ENCODE data around the gene ERC2. TPM values are rescaled to one million over a fixed set of nuclear protein-coding genes. Genes with fewer than 3 reads are reported as not detected.
A peak's percentile ranks its signal among the peaks of the same experiment; 100 is the strongest.

ERC2 gene
- total and polyA plus RNA-seq, 2 of the 13 experiments (the other 11 are each of a cell fraction or from before 2014, with no cell fraction given) = 0.16 to 0.22 TPM

GRCh38 chr3:56494679-56495322 is 26.5 kb upstream of the ERC2 start (continued):
- TF ChIP-seq PBX3 (CRISPR knock-in tag; IDR thresholded peaks at IDR 0.05; ENCODE audit: borderline replicate concordance) (peak; percentile 89; the same call in 1 of the 2 replicates), NFYB (CRISPR knock-in tag; IDR thresholded peaks at IDR 0.05) (peak; percentile 49), ZHX2 (IDR thresholded peaks at IDR 0.05; ENCODE audit: low read depth) (no peak), ZHX2 (CRISPR knock-in tag; IDR thresholded peaks at IDR 0.05; ENCODE audit: borderline replicate concordance) (no peak), MNT (IDR thresholded peaks at IDR 0.05) (no peak), IKZF1 (IDR thresholded peaks at IDR 0.05) (no peak), ZNF30 (CRISPR knock-in tag; IDR thresholded peaks at IDR 0.05) (no peak), ZNF598 (CRISPR knock-in tag; IDR thresholded peaks at IDR 0.05; ENCODE audit: borderline replicate concordance) (no peak), ATF3 (CRISPR knock-in tag; IDR thresholded peaks at IDR 0.05) (peak; percentile 66), ZNF343 (CRISPR knock-in tag; IDR thresholded peaks at IDR 0.05) (peak; percentile 69; the same call in 1 of the 2 replicates), JDP2 (CRISPR knock-in tag; IDR thresholded peaks at IDR 0.05; ENCODE audit: borderline replicate concordance) (peak; percentile 46; the same call in 1 of the 2 replicates), ZMYM2 (CRISPR knock-in tag; IDR thresholded peaks at IDR 0.05) (no peak), SRSF1 (optimal IDR thresholded peaks at IDR 0.05; ENCODE audit: low read depth, low read length) (no peak), HMG20A (CRISPR knock-in tag; IDR thresholded peaks at IDR 0.05; ENCODE audit: borderline replicate concordance) (peak; percentile 61; the same call in 1 of the 2 replicates), ZNF775 (CRISPR knock-in tag; IDR thresholded peaks at IDR 0.05; ENCODE audit: borderline replicate concordance) (no peak), UBTF (CRISPR knock-in tag; IDR thresholded peaks at IDR 0.05) (no peak)
